ENCODE data around the gene KLK15.
"Not testable (repeated sequence)": the region's sequence is repeated elsewhere in the genome, so short reads cannot be mapped to it uniquely, and the experiment has no call there.

Gene KLK15

DNA sequence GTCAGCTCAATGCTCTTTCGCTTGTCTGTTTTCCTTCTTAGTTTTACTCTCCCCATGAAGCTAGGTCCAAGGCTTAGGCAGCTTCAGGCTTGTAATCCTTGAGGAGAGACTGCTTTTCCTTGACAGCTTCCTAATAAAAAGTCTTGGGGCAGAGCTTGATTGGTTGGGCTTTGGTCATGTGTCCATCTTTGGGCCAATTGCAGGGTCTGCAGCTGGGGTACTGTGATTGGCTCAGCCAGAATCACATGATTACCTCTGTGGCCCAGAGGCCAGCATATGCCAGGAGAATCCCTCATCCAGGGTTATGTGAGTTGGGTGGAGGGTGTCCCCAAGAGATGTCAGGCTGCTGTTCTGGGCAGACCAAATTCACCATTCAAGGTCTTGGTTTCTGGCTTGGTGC, 17.9 kb downstream of the KLK15 start:
- TF ChIP-seq POLR2AphosphoS5 (IDR thresholded peaks at IDR 0.05; ENCODE audit: low read depth), result no peak
- TF ChIP-seq, protein P1, sequence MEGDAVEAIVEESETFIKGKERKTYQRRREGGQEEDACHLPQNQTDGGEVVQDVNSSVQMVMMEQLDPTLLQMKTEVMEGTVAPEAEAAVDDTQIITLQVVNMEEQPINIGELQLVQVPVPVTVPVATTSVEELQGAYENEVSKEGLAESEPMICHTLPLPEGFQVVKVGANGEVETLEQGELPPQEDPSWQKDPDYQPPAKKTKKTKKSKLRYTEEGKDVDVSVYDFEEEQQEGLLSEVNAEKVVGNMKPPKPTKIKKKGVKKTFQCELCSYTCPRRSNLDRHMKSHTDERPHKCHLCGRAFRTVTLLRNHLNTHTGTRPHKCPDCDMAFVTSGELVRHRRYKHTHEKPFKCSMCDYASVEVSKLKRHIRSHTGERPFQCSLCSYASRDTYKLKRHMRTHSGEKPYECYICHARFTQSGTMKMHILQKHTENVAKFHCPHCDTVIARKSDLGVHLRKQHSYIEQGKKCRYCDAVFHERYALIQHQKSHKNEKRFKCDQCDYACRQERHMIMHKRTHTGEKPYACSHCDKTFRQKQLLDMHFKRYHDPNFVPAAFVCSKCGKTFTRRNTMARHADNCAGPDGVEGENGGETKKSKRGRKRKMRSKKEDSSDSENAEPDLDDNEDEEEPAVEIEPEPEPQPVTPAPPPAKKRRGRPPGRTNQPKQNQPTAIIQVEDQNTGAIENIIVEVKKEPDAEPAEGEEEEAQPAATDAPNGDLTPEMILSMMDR (IDR thresholded peaks at IDR 0.05; ENCODE audit: insufficient read depth, low read length), result no peak
- no peak for DNase-seq (ENCODE audit: low read depth in 1 of 2, low spot score in 1 of 2)
- Histone ChIP-seq H3K4me3 (replicated peaks; ENCODE audit: insufficient read depth, low read length) (no peak overlapping the region), H3K27ac (replicated peaks) (no peak overlapping the region), H3K27me3 (ENCODE audit: insufficient read depth, poor library complexity, severe bottlenecking) (peaks cover 21% of the 10 kb centered on the region)

GRCh38 chr19:50814883-50815282, 18.5 kb downstream of the KLK15 start:
- Histone ChIP-seq H3K27me3 (ENCODE audit: insufficient read depth, poor library complexity, severe bottlenecking) (peaks cover 18% of the 10 kb centered on the region), H3K4me3 (replicated peaks; ENCODE audit: insufficient read depth, low read length) (no peak overlapping the region), H3K27ac (replicated peaks) (no peak overlapping the region)
- TF ChIP-seq POLR2AphosphoS5 (IDR thresholded peaks at IDR 0.05; ENCODE audit: low read depth) (no peak), SPI1 (IDR thresholded peaks at IDR 0.05; ENCODE audit: borderline replicate concordance, low read depth) (no peak), GABPA (IDR thresholded peaks at IDR 0.05; ENCODE audit: low read depth) (no peak)
- TF ChIP-seq, protein P1 (IDR thresholded peaks at IDR 0.05; ENCODE audit: insufficient read depth, low read length), result no peak
- DNase-seq (ENCODE audit: low read depth in 1 of 2, low spot score in 1 of 2), result no peak

- Histone ChIP-seq H3K27ac (replicated peaks) (no peak overlapping the region), H3K27me3 (ENCODE audit: insufficient read depth, poor library complexity, severe bottlenecking) (peaks cover 3% of the 10 kb centered on the region), H3K4me3 (replicated peaks; ENCODE audit: insufficient read depth, low read length) (no peak overlapping the region)
- TF ChIP-seq, protein P1 (IDR thresholded peaks at IDR 0.05; ENCODE audit: insufficient read depth, low read length), result no peak
- TF ChIP-seq GABPA (IDR thresholded peaks at IDR 0.05; ENCODE audit: low read depth) (no peak), SPI1 (IDR thresholded peaks at IDR 0.05; ENCODE audit: borderline replicate concordance, low read depth) (no peak), POLR2AphosphoS5 (IDR thresholded peaks at IDR 0.05; ENCODE audit: low read depth) (no peak), REST (IDR thresholded peaks at IDR 0.05; ENCODE audit: insufficient replicate concordance, low read depth) (no peak)
- no peak for DNase-seq (ENCODE audit: low read depth in 1 of 2, low spot score in 1 of 2)
Measured at GRCh38 chr19:50812474-50812873, 20.9 kb downstream of the KLK15 start.

DNA sequence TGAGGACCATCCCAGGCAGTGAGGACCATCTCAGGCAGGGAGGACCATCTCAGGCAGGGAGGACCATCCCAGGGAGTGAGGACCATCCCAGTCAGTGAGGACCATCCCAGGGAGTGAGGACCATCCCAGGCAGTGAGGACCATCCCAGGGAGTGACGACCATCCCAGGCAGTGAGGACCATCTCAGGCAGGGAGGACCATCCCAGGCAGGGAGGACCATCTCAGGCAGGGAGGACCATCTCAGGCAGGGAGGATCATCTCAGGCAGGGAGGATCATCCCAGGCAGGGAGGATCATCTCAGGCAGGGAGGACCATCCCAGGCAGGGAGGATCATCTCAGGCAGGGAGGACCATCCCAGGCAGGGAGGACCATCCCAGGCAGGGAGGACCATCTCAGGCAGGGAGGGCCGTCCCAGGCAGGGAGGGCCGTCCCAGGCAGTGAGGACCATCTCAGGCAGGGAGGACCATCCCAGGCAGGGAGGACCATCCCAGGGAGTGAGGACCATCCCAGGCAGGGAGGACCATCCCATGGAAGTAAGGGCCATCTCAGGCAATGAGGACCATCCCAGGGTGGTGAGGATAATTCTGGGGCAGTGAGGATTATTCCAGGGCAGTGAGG, 21.6 kb downstream of the KLK15 start:
- not testable (repeated sequence) for DNase-seq (ENCODE audit: low read depth in 1 of 2, low spot score in 1 of 2); H3K27ac ChIP-seq (replicated peaks); H3K4me3 ChIP-seq (replicated peaks; ENCODE audit: insufficient read depth, low read length); H3K27me3 ChIP-seq (ENCODE audit: insufficient read depth, poor library complexity, severe bottlenecking)

- H3K27me3 ChIP-seq (ENCODE audit: insufficient read depth, poor library complexity, severe bottlenecking), result no peaks in the 10 kb centered on the region
- H3K4me3 ChIP-seq (replicated peaks; ENCODE audit: insufficient read depth, low read length), result no peak overlapping the region
- no peak overlapping the region for H3K27ac ChIP-seq (replicated peaks)
- DNase-seq (ENCODE audit: low read depth in 1 of 2, low spot score in 1 of 2), result no peak
- TF ChIP-seq REST (IDR thresholded peaks at IDR 0.05; ENCODE audit: insufficient replicate concordance, low read depth) (no peak), SPI1 (IDR thresholded peaks at IDR 0.05; ENCODE audit: borderline replicate concordance, low read depth) (no peak), POLR2AphosphoS5 (IDR thresholded peaks at IDR 0.05; ENCODE audit: low read depth) (no peak), GABPA (IDR thresholded peaks at IDR 0.05; ENCODE audit: low read depth) (no peak)
- TF ChIP-seq, protein P1 (IDR thresholded peaks at IDR 0.05; ENCODE audit: insufficient read depth, low read length), result no peak
Measured at GRCh38 chr19:50808856-50809255, 24.5 kb downstream of the KLK15 start.
